ENCODE data around the gene ZFTA.
A peak's percentile ranks its signal among the peaks of the same experiment; 100 is the strongest.
"Not testable (repeated sequence)": the region's sequence is repeated elsewhere in the genome, so short reads cannot be mapped to it uniquely, and the experiment has no call there.

The ZFTA gene

DNA sequence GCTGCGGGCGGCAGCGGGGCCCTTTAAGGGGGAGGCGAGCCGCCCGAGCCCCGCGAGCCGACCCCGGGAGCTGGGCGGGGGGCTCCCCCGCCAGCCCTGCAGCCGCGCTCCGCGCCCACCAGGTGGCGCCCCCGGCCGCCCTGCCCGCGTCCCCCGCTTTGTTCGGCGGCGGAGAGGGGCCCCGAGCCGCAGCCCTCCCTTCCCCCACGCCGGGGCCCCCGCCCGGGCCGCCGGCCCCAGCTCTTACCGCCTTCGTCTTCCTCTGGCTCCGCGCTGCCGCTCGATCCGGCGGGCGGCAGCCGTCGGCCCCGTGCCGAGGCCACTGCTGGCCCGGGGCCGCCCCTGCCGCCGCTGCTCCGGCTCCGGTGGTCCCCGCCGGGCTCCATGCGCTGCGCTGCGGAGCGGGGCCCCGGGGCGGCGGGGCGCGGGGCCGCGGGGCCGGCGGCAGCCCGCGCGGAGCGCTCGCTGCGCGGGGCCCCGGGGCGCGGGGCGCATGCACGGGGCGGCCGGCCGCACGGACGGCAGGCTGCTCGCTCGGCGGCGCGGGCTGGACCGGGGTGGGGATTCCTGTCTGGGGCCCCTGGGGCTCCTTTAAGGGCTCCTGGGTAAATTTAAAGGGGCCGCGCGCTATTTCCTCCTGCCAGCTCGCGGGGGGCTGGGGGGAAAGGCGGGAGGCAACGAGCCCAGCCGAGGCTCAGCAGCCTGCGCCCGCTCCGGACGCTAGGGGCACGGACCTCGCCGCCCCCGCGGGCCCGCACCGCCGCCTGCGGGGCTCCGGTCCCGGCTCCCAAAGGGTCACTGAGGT is at the start of gene ZFTA:
Gene ZFTA, minus strand, starts transcription at position 539 of the 805 bp plus-strand sequence. Its CDS starts 153 bp downstream, at position 386.
- ATAC-seq, result peak; percentile 55 to 61

DNA sequence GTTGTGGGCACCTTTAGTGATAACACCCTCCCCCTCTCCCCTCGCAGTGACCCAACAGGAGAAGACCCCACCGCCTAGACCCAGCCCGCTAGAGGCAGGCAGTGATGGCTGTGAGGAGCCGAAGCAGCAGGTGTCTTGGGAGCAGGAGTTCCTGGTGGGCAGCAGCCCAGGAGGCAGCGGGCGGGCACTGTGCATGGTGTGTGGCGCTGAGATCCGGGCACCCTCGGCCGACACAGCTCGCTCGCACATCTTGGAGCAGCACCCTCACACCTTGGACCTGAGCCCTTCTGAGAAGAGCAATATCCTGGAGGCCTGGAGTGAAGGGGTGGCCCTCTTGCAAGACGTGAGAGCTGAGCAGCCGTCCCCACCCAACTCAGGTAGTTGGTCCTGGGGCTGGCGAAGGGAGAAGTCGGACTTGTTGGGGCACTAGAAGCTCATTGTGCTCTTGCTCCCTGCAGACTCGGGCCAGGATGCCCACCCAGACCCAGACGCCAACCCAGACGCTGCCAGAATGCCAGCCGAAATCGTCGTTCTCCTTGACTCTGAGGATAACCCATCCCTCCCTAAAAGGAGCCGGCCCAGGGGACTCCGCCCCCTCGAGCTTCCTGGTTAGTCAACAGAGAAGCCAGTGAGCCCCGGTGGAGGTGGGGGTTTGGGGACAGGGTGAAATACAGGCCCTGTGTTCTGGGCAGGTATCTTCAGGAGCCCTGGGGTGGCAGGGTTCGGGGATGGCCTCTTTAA is 49.4 kb upstream of the ZFTA start:
- no peak for ATAC-seq

DNA sequence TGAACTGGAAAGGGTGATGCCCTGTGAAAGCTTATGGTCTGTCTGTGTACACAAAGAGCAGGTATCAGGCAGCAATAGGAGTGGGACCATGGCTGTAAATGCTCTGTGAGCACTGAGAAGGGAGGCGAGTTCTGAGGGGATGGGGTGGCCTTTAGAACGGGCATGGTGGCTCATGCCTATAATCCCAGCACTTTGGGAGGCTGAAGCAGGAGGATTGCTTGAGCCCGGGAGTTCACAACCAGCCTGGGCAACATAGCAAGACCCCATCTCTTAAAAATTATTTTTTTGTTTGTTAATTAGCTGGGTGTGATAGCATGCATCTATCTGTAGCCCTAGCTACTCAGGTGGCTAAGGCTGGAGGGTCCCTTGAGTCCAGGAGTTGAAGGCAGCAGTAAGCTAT is 48.2 kb upstream of the ZFTA start:
- ATAC-seq, result no peak

DNA sequence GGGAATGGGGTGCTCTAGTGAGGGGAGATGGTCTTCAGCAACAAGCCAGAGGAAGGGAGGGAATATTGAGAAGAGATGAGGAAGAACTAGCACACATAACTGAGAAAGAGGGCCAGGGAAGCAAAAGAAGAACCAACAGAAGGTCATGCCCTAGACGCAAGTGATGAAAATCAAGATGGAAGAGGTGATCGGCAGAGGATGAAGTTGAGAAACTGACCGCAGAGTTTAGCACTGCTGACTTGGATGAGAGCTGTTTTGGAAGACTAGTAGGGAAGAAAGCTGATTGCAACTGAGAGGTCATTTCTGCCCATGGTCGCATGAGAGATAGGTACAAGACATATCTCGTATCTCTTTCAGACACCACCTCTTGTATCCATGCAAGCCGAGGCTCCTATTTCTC is 47.6 kb upstream of the ZFTA start:
- ATAC-seq, result no peak

DNA sequence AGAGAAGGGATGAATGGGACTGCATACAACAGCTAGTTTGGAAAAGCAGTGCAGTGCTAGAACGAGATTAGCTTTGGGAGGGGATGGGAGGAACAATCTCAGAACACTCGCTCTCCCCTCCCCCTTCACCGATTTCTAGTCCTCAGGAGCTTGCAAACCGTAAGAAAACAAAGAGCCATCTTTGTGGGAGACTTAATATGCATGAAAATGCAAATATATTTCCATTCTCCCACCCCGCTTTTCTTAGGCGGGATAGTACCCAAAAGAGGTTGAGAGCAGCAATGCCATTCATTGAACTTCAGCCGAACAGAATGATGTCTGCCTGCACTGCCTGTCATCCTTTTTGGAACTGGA is 45.8 kb upstream of the ZFTA start:
- no peak for ATAC-seq

DNA sequence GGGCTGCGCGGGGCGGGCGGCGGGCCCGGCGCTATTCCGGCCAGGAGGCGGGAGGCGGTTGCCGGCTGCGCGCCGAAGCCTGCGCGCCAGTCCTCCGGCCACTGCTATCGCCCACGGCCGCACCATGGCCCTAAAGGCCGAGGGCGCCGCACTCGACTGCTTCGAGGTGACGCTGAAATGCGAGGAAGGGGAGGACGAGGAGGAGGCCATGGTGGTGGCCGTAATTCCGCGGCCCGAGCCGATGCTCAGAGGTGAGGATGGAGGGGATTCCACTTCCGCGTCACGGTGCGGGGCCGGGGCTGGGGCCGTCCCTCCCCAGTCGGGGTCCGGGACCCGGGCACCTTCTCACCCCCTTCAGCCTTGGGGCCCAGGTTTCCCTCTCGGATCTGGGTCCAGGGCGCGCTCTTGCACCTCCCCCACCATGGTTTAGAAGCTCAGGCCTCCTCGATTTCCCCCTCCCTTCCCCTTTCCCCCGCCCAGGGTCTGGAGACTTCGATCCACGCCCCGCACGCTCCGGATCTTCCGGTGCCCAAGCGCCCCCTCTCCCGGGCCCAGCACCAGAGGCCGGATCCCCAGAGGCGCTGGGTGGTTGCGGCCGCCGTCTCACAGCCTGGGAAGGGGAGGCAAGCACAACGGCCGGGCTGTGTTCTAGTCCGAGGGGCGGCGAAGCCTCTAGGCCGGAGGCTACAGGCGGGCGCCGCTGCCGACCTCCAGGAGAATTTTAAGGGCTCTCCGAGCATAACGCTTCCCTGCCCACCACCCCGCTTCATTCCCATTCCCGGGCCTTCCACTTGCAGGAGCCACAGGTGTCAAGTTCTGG is 45.2 kb upstream of the ZFTA start:
- peak; percentile 25 to 30 for ATAC-seq

DNA sequence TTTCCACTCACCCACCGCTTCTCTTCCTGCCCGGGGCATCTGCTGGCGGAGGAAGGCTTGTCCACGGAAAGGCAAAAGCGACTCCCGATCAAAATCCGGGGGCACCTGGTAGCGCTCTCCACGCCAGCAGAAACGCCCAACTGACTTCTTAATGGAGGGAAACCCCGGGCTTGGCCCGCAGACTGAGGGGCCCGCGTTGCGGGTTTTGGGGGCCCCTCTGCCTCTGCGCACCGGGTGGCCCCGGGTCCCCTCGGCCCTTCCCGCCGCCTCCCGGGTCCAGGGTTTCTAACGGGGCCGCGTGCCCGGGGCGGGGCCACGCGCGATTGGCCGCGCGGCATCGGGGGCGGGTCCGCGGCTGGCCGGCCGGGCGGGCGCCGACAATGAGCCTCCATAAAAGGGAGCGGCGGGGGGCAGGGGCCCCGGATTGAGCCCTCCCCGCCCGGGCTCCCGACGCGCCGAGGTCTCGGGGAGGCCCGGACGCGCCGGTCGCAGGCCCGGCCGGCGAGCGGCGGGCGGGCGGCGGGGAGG is 44.5 kb upstream of the ZFTA start, which contains the start of gene SPINDOC:
Gene SPINDOC, plus strand, starts transcription at position 422 of the 528 bp plus-strand sequence. CDS start 231 bp downstream, outside the sequence.
- ATAC-seq, result peak; percentile 92 to 94

DNA sequence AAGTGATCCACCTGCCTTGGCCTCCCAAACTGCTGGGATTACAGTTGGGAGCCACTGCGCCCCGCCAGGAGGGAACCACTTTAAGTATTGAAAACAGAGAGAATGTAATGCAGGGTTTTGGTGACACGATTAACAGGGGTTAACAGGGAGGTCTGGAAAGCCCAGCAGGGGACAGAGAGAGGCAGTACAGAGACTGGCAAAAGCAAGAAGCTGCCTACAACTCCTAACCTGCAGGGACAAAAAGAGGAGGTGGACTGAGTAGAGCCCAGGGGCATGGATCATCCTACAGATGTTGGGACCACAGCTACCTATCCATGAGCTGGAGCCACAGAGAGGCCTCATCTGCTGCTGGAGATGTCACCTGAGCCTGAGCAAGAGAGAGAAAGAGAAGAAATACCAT is 42.9 kb upstream of the ZFTA start:
- no peak for ATAC-seq

DNA sequence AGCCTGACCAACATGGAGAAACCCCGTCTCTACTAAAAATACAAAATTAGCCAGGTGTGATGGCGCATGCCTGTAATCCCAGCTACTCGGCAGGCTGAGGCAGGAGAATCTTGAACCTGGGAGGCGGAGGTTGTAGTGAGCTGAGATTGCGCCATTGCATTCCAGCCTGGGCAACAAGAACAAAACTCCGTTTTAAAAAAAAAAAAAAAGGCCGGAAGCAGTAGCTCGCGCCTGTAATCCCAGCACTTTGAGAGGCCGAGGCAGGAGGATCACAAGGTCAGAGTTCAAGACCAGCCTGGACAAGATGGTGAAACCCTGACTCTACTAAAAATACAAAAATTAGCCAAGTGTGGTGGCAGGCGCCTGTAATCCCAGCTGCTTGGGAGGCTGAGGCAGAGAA is 41.8 kb upstream of the ZFTA start:
- not testable (repeated sequence) for ATAC-seq

DNA sequence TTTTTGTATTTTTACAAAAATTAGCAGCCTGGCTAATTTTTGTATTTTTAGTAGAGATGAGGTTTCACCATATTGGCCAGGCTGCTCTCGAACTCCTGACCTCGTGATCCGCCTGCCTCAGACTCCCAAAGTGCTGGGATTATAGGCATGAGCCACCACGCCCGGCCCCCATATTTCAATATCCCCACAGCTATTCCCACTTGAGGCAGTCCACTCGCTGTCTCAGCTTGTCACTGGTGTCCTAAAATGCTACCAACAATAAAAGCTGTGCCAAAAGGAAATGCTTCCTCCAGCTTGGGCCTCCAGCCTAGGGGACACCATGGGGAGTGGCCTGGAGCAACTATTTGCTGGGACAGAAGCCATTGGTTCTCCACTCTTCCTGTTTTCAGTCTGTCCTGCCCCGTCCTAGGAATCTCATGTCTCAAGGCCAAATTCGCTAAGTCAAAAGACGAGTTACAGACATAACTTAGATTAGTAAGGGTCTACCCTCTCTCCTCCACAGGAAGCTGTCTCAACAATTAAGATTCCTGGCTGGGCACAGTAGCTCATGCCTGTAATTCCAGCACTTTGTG is 37.4 kb upstream of the ZFTA start:
- ATAC-seq, result no peak

DNA sequence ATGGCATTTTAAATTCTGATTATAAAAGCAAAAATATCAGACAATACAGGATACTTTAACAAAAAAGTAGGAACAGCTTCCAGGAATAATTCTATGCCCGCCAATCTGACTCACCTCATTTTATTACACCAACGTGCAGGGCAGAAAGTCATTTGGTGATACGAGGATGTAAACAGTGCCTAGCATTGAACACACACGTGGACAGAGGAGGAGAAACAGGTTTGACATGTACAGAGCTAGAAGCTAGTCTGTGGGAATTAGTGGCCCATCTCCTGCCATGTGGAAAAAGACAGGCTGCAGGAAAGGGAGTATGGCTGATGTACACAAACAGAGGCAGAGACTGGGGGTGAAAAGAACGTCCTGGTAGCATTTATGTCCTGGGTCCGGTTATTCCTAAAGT is 35.7 kb upstream of the ZFTA start:
- ATAC-seq, result no peak

DNA sequence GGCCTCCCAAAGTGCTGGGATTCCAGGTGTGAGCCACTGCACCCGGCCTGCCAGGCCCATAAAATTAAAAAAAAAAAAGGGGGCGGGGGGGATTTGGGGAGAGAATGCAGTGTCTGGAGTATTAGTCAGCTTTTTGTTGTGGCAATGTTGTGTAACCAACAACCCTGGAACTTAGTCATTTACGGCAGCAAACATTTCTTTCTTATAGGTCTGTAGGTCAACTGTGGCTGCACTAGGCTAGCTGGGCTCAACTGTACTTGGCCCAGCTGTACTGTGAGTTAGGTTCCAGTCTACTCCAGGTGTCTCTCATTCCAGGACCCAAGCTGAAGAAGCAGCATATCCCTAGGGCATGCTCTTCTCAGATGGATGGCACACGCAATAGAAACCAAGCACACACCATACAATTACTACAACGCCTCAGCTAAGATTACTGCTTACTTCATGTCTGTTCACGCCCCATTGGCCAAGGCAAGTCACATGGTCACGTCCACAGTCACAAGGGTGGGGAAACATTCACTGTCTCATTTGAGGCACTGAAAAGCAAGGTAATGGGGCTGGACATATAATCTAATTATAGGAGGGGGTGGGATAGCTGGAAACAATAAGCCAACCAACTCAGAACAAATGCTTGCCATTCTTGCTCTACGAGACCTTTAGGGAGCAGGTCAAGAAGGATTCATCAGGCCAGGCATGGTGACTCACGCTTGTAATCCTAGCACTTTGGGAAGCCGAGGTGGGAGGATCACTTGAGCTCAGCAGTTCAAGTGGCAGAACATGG is 34.3 kb upstream of the ZFTA start:
- ATAC-seq, result no peak

DNA sequence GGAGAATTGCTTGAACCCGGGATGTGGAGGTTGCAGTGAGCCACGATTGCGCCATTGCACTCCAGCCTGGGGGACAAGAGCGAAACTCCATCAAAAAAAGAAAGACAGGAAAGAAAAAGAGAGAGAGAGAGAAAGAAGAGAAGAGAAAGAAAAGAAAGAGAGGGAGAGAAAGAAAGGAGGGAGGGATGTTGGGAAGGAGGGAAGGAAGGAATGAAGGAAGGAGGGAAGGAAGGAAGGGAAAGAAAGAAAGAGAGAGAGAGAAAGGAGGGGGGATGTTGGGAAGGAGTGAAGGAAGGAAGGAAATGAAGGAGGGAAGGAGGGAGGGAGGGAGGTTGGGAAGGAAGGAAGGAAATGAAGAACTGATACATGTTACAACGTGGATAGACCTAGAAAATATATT is 32.3 kb upstream of the ZFTA start:
- ATAC-seq, result no peak

DNA sequence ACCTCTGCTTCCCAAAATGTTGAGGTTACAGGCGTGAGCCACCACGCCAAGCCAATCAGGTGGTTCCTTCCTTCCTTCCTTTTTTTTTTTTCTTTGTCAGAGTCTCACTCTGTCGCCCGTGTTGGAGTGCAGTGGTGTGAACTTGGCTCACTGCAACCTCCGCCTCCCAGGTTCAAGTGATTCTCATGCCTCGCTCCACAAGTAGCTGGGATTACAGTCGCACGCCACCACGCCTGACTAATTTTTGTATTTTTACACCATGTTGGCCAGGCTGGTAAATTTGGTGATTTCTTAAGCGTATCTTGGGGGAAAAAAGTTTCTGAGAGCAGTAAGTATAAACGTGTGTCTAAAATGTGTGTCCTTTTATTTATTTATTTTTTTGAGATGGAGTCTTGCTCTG is 26.5 kb upstream of the ZFTA start:
- ATAC-seq, result no peak

DNA sequence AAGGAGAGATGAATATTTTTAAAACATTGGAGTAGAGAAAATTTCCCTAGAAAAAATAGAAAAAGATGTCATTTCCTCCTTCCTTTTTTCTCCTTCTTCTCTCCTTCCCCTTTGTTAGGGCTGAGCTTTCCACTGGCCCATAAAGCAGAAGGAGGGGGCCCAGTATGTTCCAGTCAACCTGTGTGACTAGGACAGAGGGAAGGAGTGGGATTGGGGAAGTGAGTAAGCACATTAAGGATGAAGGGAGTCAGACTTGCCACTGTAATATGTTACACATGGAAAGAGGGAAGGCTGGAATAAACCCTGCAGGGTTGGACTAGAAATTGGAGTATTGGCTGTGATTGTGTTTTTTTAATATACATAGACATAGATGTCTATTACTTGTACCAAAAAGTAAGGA is 24.6 kb upstream of the ZFTA start:
- ATAC-seq, result no peak

DNA sequence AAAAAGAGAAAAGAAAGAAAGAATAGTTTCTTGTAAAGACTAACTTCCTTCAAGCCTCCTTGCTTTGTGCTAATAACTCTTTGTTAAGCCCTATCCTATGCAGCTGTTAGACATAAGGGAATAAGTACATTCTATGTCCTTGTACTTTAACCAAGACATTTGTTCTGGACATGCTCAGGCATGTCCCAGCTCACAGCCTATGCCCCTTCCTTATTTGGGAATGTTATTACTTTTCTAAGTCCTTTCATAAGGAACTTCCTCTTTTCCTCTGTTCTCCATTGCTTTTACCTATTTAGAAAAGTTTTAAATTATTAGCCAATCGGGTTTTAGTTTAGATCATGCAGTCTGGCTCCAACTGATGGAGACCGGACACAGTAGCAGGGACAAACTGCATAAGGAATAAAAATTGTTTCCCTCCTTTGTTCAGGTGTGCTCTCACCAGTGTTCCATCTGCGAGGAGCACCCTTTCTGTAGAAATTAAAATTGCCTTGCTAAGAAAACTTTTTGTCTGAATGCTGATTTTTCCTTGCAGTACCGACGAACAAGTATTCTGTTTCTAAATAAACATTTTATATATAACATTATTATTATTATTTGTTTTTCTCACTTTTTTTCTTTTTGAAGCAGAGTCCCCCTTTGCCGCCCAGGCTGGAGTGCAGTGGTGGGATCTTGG is 23.1 kb upstream of the ZFTA start:
- ATAC-seq, result no peak

DNA sequence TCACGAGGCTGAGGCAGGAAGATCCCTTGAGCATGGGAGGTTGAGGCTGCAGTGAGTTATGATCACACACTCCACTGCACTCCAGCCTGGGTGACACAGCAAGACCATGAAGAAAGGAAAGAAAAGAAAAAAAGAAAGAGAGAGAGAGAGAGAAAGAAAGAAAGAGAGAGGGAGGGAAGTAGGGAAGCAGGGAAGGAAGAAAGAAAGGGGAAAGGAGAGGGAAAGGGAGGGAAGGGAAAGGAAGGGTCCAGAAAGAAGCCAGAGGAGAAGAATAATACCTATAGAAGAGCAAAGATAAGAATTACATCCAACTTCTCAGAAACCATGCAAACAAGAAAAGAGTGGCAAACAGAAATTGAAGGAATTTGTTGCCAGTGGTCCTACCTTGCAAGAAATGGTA is 17.2 kb upstream of the ZFTA start:
- ATAC-seq, result no peak

DNA sequence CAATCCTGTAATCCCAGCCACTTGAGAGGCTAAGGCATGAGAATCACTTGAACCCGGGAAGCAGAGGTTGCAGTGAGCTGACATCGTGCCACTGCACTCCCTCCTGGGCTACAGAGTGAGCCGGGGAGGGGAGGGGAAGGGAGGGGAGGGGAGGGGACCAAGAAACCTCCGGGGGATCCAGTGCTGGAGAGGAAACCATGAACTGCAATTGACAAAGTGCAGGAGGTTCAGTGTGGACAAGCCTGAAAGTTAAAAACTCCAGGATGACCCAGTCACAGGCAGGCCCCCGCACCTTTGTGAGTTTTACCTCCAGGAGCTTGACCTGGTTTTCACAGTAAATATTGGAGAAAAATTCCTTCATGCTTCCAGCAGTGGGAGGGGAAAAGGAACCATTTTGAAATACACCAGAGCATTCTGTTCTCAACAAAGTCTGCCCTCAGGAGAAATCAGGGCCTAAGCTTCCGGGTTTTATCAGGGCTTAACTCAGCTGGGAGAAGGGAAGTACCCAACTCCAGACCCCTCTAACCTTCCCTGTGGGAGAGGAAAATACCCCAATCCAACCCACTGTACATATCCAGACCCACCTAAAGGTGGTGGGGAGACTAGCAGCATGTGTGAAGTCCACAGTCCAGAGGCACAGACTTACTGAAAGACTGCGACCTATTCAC is 15.5 kb upstream of the ZFTA start:
- ATAC-seq, result no peak

DNA sequence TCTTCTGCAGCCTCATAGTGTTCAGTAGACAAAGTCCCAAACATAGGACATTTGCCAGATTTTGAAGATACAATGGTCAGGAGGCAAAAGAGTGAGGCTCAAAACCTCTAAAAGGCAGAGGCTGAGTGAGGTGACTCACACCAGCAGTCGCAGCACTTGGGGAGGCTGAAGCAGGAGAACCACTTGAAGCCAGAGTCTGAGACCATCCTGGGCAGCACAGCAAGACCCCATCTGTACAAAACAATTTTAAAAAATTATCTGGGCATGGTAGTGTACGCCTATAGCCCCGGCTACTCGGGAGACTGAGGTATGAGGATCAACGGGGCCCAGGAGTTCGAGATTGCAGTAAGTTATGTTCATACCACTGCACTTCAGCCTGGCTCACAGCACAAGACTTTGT is 14.2 kb upstream of the ZFTA start:
- ATAC-seq, result no peak

DNA sequence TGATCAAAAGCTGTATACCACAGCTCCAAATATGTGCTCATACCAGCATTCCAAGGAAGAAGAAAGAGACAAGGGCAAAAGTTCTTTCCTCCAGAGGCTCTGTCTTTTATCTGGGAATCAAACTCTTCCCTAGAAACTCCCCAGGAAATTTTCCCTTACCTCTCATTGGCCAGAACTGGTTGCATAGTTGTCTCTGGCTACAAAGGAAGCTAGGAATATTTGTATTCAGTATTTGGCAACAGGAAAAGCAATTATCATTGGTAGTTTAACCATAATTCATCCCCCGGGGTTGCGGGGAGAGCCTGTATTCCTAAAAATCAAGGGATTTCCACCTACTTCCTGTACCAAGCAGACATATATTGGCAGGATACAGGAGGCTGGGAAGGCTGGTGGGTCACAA is 10.5 kb upstream of the ZFTA start:
- ATAC-seq, result no peak

DNA sequence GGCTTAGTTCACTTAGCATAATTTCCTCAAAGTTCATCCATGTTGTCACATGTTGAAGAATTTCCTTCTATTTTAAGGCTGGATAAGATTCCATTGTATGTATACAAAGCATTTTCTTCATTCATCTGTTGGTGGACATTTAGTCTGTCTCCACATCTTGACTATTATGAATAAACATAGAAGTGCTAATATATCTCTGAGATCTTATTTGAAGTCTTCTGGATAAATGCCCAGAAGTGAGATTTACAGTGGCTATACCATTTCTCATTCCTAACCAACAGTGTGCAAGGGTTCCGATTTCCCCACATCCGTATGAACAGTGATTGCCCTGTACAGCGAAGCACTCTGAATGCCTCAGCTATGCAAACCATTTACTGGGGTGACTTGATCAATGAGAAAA is 6.6 kb upstream of the ZFTA start:
- no peak for ATAC-seq

Data from activated CD4-positive, CD25-positive, alpha-beta regulatory T cell treated with anti-CD3 and anti-CD28 coated beads, Interleukin-2, amount 50 U/mL, for 24 hours (primary cell).